Neural cell (in vitro differentiated cells): ENCODE results near the gene EFCC1. TPM values are rescaled to one million over a fixed set of nuclear protein-coding genes. Genes with fewer than 3 reads are reported as not detected.

ENCODE experiments used
- H2AFZ ChIP-seq: fragments of 200-600, 300-800 bp; sonication (generic), shearing (Covaris generic); 2 replicates; pipeline ENCODE4 v1.6.0; 2014; ENCODE audit warnings: low read depth, mild to moderate bottlenecking, antibody characterized with exemption, low read length, moderate library complexity
- H3F3A ChIP-seq: fragments of 200-600 bp; shearing (Covaris generic); 2 replicates; pipeline ENCODE4 v1.6.1; 2016; ENCODE audit warnings: mild to moderate bottlenecking, moderate library complexity, mixed read lengths, antibody characterized with exemption, low read length; ENCODE audit not compliant: insufficient read depth, poor library complexity, severe bottlenecking
- H3K27ac ChIP-seq: fragments of 200-600, 300-800 bp; sonication (generic), shearing (Covaris generic); 2 replicates; pipeline ENCODE4 v1.5.1; 2014; ENCODE audit warnings: mild to moderate bottlenecking, low read length, moderate library complexity
- H3K27me3 ChIP-seq: fragments of 300-800, 200-600 bp; sonication (generic), shearing (Covaris generic); 2 replicates; pipeline ENCODE4 v1.6.0; 2014; ENCODE audit warnings: mild to moderate bottlenecking, low read depth, low read length, moderate library complexity; ENCODE audit not compliant: insufficient read depth
- H3K36me3 ChIP-seq: fragments of 300-800, 200-600 bp; sonication (generic), shearing (Covaris generic); 2 replicates; pipeline ENCODE4 v1.5.1; 2014; ENCODE audit warnings: mild to moderate bottlenecking, antibody characterized with exemption, low read length, moderate library complexity; ENCODE audit not compliant: insufficient read depth
- H3K4me2 ChIP-seq: fragments of 300-800, 200-600 bp; sonication (generic), shearing (Covaris generic); 2 replicates; pipeline ENCODE4 v1.6.0; 2014; ENCODE audit warnings: mild to moderate bottlenecking, low read length
- H3K4me3 ChIP-seq: fragments of 300-800, 200-600 bp; sonication (generic), shearing (Covaris generic); 2 replicates; pipeline ENCODE4 v1.5.1; 2014; ENCODE audit warnings: mild to moderate bottlenecking, low read length, moderate library complexity
- H3K79me2 ChIP-seq: fragments of 200-600 bp; shearing (Covaris generic); replicated peaks from 2 replicates; pipeline ENCODE4 v1.6.0; 2014; ENCODE audit warnings: mild to moderate bottlenecking, low read length, moderate library complexity; ENCODE audit not compliant: insufficient read depth
- H3K9ac ChIP-seq: fragments of 300-800, 200-600 bp; sonication (generic), shearing (Covaris generic); 2 replicates; pipeline ENCODE4 v1.6.1; 2016; ENCODE audit warnings: mild to moderate bottlenecking, low read length, mixed read lengths
- H3K9me2 ChIP-seq: fragments of 200-600 bp; shearing (Covaris generic); 2 replicates; pipeline ENCODE4 v1.6.1; 2016; ENCODE audit warnings: mild to moderate bottlenecking, low read length, mixed read lengths; ENCODE audit not compliant: insufficient read depth
- H3K9me3 ChIP-seq: fragments of 200-600, 300-800 bp; sonication (generic), shearing (Covaris generic); 2 replicates; pipeline ENCODE4 v1.6.1; 2016; ENCODE audit warnings: mild to moderate bottlenecking, mixed run types, low read length, moderate library complexity, mixed read lengths
- H4K20me1 ChIP-seq: fragments of 200-600 bp; shearing (Covaris generic); 2 replicates; pipeline ENCODE4 v1.6.1; 2016; ENCODE audit warnings: mild to moderate bottlenecking, mixed run types; ENCODE audit not compliant: insufficient read depth
- CTCF ChIP-seq: fragments of 450-650 bp; IDR thresholded peaks from 2 replicates; pipeline ENCODE4 v1.5.1; 2014; ENCODE audit warnings: antibody characterized with exemption, mild to moderate bottlenecking, moderate library complexity; ENCODE audit not compliant: poor library complexity, severe bottlenecking
- EP300 ChIP-seq: fragments of 450-650 bp; conservative IDR thresholded peaks from 2 replicates; pipeline ENCODE4 v1.6.1; 2014; ENCODE audit warnings: antibody characterized with exemption, mild to moderate bottlenecking, moderate library complexity; ENCODE audit not compliant: poor library complexity, severe bottlenecking
- EZH2 ChIP-seq: fragments of 200-600, 300-800 bp; shearing (Covaris generic), sonication (generic); IDR thresholded peaks from 2 replicates; pipeline ENCODE4 v1.6.1; 2014; ENCODE audit warnings: antibody characterized with exemption, low read length, borderline replicate concordance, mild to moderate bottlenecking; ENCODE audit not compliant: insufficient read depth, poor library complexity, severe bottlenecking
- MXI1 ChIP-seq: fragments of 450-650 bp; conservative IDR thresholded peaks from 2 replicates; pipeline ENCODE4 v1.6.1; 2014; ENCODE audit warnings: antibody characterized with exemption, mild to moderate bottlenecking; ENCODE audit not compliant: poor library complexity, severe bottlenecking
- POLR2AphosphoS5 ChIP-seq: IDR thresholded peaks from 2 replicates; pipeline ENCODE4 v1.6.1; 2012
- RAD21 ChIP-seq: fragments of 450-650 bp; conservative IDR thresholded peaks from 2 replicates; pipeline ENCODE4 v1.6.1; 2014; ENCODE audit warnings: antibody characterized with exemption, mild to moderate bottlenecking, moderate library complexity
- REST ChIP-seq: IDR thresholded peaks from 2 replicates; pipeline ENCODE4 v1.6.1; 2012; ENCODE audit warnings: borderline replicate concordance
- SMC3 ChIP-seq: fragments of 450-650 bp; conservative IDR thresholded peaks from 2 replicates; pipeline ENCODE4 v1.6.1; 2014; ENCODE audit warnings: antibody characterized with exemption, mild to moderate bottlenecking, moderate library complexity; ENCODE audit not compliant: poor library complexity
- TAF1 ChIP-seq: IDR thresholded peaks from 2 replicates; pipeline ENCODE4 v1.6.1; 2012; ENCODE audit warnings: low read depth
- polyA plus RNA-seq: library from polyadenylated mRNA; depleted of rRNA; stranded (reverse); fragments of >200 nt; gene quantifications from 2 replicates; pipeline ENCODE4 v1.2.3, GENCODE V29; 2014

Gene EFCC1
- polyA plus RNA-seq, 1 donor from 2014 or later: not detected

- Histone ChIP-seq H3K79me2 (no peaks in the 10 kb centered on the region), H3K9ac (no peak overlapping the region), H3K4me3 (no peak overlapping the region), H3K4me2 (no peak overlapping the region), H4K20me1 (no peaks in the 10 kb centered on the region), H3F3A (no peaks in the 10 kb centered on the region), H2AFZ (no peak overlapping the region), H3K36me3 (no peaks in the 10 kb centered on the region), H3K27ac (no peak overlapping the region), H3K9me2 (no peaks in the 10 kb centered on the region), H3K9me3 (no peaks in the 10 kb centered on the region), H3K27me3 (no peaks in the 10 kb centered on the region)
- TF ChIP-seq EZH2: no peak
- TF ChIP-seq EP300: no peak
- TF ChIP-seq REST: no peak
- no peak for TF ChIP-seq POLR2AphosphoS5
- no peak for TF ChIP-seq SMC3
- no peak for TF ChIP-seq TAF1
- no peak for TF ChIP-seq MXI1
- TF ChIP-seq RAD21: no peak
- TF ChIP-seq CTCF: no peak
These were observed 35.3 kb upstream of the EFCC1 start for GRCh38 chr3:128965818-128966217.

- Histone ChIP-seq H4K20me1 (no peaks in the 10 kb centered on the region), H3K27me3 (no peaks in the 10 kb centered on the region), H3K4me2 (no peak overlapping the region), H3F3A (no peaks in the 10 kb centered on the region), H3K9me2 (no peaks in the 10 kb centered on the region), H2AFZ (no peak overlapping the region), H3K4me3 (no peak overlapping the region), H3K9ac (no peak overlapping the region), H3K27ac (no peak overlapping the region), H3K79me2 (no peaks in the 10 kb centered on the region), H3K9me3 (no peaks in the 10 kb centered on the region), H3K36me3 (no peaks in the 10 kb centered on the region)
- TF ChIP-seq REST (no peak), EZH2 (no peak), RAD21 (no peak), EP300 (no peak), TAF1 (no peak), CTCF (no peak), POLR2AphosphoS5 (no peak)
These were observed 33.3 kb upstream of the EFCC1 start for GRCh38 chr3:128967748-128968355.
